MV-4-11 (cell line): ENCODE measurements around the gene SMLR1.

Experiments
- DNase-seq: peaks from one replicate; lab custom pipeline; 2025; lab: John Stamatoyannopoulos, UW

SMLR1 gene

DNA sequence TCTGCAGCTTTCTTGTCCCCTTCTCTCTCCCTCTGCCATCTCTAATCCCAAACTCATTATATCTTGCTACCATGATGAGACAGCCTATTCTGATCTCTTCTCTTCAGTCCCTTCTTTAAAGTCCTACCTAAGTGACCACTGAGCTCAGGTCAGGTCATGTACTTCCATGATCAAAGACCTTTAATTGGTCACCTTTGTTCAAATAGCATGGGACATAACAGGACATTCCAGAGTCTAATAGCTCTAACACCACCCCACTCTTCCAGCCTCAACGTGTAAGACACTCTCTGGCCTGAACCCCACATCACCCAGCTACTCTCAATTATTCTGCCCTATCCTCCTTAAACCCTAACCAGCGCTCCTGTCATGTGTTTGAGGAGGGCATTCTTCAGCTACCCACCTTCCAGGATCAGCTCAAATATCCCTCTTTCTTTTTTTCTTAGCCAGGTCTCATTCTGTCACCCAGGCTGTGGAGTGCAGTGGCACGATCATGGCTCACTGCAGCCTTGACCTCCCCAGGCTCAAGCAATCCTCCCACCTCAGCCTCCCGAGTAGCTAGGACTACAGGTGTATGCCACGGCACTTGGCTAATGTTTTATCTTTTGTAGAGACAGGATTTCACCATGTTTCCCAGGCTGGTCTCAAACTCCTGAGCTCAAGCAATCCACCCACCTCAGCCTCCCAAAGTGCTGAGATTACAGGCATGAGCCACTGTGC, 2.1 kb upstream of the SMLR1 start:
- no peak for DNase-seq

GRCh38 chr6:130825772-130826441, 1.3 kb upstream of the SMLR1 start:
- DNase-seq: peak; percentile 35

- DNase-seq: no peak
These were observed 562 bp upstream of the SMLR1 start for GRCh38 chr6:130826442-130827246.

DNA sequence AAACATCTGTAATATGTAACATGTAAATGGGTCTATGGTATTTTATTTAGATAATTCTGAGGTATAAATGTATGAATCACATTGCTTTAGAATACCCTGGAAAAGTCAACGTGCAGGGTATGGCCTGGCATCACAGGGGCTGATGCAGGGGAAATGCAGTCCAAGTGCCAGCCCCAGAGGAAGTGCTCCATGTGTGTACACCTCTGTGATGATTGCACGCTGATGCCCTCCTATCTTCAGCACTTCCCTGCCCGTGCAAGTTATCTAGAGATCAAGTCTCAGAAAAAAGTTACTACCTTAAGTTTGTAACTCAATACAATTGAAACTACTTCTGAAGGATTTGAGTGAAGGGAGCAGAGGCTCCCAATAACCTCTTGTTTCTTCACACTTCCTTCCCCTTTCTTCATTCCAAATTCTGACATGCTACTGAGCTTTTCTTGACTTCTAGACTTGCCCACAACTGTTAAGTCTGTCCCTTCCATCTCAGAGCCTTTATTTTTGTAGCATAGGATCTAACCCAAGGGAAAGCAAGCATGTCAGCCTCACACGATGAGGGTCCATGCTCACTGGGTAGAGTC, 2.2 kb downstream of the SMLR1 start:
- DNase-seq: peak; percentile 84

GRCh38 chr6:130831607-130832006, 4.4 kb downstream of the SMLR1 start:
- DNase-seq: no peak

DNA sequence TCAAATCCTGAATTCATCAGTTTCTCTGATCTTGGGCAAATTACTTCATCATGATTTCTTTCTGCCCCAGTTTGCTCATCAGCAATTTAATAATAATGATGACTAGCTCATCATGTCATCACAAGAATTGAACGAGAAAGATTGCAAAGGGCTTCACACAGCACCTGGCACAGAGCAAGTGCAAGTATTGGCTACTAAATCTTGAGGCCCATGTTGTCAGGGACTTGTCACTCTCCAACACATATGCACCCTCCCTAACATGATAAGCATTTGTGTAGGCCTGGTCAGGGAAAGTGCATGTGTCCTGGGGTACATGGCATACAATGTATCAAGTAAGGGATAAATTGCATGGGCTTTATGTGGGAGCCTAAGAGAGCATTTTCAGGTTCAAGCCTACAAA, 6.4 kb downstream of the SMLR1 start:
- DNase-seq: no peak

GRCh38 chr6:130834482-130835251, 7.5 kb downstream of the SMLR1 start:
- no peak for DNase-seq

- DNase-seq: peak; percentile 42
These were observed 8.9 kb downstream of the SMLR1 start for GRCh38 chr6:130836055-130836640.

- DNase-seq: no peak
These were observed 9.9 kb downstream of the SMLR1 start for GRCh38 chr6:130837067-130837466.

GRCh38 chr6:130838250-130838860, 11.1 kb downstream of the SMLR1 start:
- DNase-seq: no peak

DNA sequence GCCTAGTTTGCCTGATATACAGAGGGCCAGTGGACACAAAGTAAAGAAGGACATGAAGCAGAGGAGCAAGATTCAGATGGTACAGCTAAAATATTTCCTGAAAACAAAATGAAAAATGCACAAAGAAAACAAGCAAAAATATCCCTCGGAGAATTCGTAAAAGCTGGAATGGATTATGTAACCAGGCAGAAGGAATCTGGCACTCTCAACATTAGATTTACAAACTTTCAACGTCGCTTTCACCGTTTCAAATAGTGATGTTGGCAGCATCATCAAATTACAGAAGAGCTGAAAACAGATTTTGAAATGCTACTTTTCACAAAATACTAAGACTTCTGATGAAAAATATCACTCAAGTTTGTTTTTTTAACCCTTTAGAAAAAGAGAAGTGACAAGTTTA, 11.7 kb downstream of the SMLR1 start:
- DNase-seq: no peak

- DNase-seq: no peak
These were observed 12.2 kb downstream of the SMLR1 start for GRCh38 chr6:130839379-130839778.

GRCh38 chr6:130840050-130840449, 12.8 kb downstream of the SMLR1 start:
- no peak for DNase-seq

DNA sequence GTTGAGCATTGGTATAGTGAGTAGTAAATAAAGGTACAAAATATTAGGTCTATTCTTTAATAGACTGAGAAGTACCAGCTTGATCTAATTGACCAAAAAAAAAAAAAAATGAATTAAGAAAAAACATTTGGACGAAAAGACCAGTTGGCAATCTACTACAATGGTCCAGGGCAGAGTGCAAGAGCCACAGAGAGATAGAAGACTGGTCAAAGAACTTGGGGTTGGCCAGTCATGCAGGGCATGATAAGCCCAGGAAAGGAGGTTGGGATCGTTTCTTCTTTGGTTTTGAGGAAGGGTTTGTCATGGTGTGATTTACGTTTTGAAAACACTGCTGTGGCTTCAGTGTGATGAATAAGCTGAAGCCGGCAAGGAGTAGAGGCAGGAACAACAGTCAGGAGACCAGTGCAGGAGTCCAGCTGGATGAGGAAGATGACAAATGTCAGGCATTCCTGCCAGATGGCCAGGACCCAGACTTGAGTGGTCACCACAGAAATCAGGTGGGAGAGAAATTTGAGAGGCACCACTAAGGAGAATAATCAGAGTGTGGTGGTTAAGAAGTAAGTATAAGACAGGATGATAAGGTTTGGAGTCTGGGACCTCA, 14.0 kb downstream of the SMLR1 start:
- DNase-seq: peak; percentile 19

- DNase-seq: peak; percentile 47
These were observed 16.5 kb downstream of the SMLR1 start for GRCh38 chr6:130843575-130844320.

- DNase-seq: no peak
These were observed 19.3 kb downstream of the SMLR1 start for GRCh38 chr6:130846501-130846900.

GRCh38 chr6:130847001-130847910, 20.1 kb downstream of the SMLR1 start:
- DNase-seq: no peak

- DNase-seq: peak; percentile 46
These were observed 21.7 kb downstream of the SMLR1 start for GRCh38 chr6:130848945-130849344.

DNA sequence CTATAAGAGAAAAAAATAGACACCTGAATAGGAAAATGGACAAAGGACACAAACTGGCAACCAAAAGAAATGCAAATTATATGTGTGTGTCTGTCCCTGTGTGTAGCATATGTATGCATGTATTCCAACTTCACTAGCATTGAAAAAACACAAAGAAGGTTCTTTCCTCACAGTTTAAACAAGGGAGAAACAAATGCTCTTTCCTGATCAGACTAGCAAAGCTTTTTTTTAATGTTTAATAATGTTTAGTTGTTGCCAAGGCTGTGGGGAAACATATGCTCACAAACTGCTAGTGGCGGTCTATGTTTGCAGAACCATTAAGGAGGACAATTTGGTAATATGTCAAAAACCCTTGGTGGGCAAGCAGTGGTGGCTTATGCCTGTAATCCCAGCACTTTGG, 22.4 kb downstream of the SMLR1 start:
- DNase-seq: no peak
